OCI-LY3 (cell line): ENCODE results near the gene SLC27A1.

ENCODE experiments used
- H2AFZ ChIP-seq: fragments of 200-600, 300-600 bp; shearing (Covaris generic); 2 replicates; pipeline ENCODE4 v1.6.0; 2014; ENCODE audit warnings: antibody characterized with exemption, low read depth, low read length
- H3K27ac ChIP-seq: fragments of 200-600, 300-600 bp; sonication (generic); 2 replicates; pipeline ENCODE4 v1.5.1; 2014; ENCODE audit warnings: mild to moderate bottlenecking, low read length, moderate library complexity, mixed read lengths
- H3K27me3 ChIP-seq: fragments of 200-600, 300-600 bp; sonication (generic); 2 replicates; pipeline ENCODE4 v1.6.1; 2014; ENCODE audit warnings: low read depth, low read length, mixed read lengths
- H3K36me3 ChIP-seq: fragments of 200-600, 300-600 bp; sonication (generic); replicated peaks from 2 replicates; pipeline ENCODE3; 2014; ENCODE audit warnings: low read depth, low read length, mixed read lengths
- H3K4me1 ChIP-seq: fragments of 300-600, 200-600 bp; sonication (generic); 2 replicates; pipeline ENCODE4 v1.6.1; 2014; ENCODE audit warnings: low read length, mixed read lengths
- H3K4me2 ChIP-seq: fragments of 200-600, 300-600 bp; sonication (generic); 2 replicates; pipeline ENCODE4 v1.6.1; 2014; ENCODE audit warnings: low read length, mixed read lengths
- H3K4me3 ChIP-seq: fragments of 300-600, 200-600 bp; sonication (generic); 2 replicates; pipeline ENCODE4 v1.5.1; 2014; ENCODE audit warnings: antibody characterized with exemption, mild to moderate bottlenecking, low read length, moderate library complexity
- H3K79me2 ChIP-seq: fragments of 300-600, 200-600 bp; shearing (Covaris generic); 2 replicates; pipeline ENCODE4 v1.6.1; 2014; ENCODE audit warnings: mild to moderate bottlenecking, low read length, mixed read lengths
- H3K9ac ChIP-seq: fragments of 300-600, 200-600 bp; shearing (Covaris generic); 2 replicates; pipeline ENCODE4 v1.6.0; 2014; ENCODE audit warnings: mild to moderate bottlenecking, low read length, moderate library complexity
- H3K9me3 ChIP-seq: fragments of 200-600, 300-600 bp; shearing (Covaris generic); 2 replicates; pipeline ENCODE4 v1.6.1; 2014; ENCODE audit warnings: low read length, mixed read lengths; ENCODE audit not compliant: insufficient read depth
- H4K20me1 ChIP-seq: fragments of 200-600, 300-600 bp; sonication (generic); 2 replicates; pipeline ENCODE4 v1.6.1; 2016; ENCODE audit warnings: low read length, mixed read lengths; ENCODE audit not compliant: insufficient read depth
- CTCF ChIP-seq: fragments of 200-600, 300-600 bp; sonication (generic); IDR thresholded peaks from 2 replicates; pipeline ENCODE4 v1.5.1; 2014; ENCODE audit warnings: antibody characterized with exemption, low read length, low read depth
- EZH2phosphoT487 ChIP-seq: fragments of 200-600 bp; shearing (Covaris generic); IDR thresholded peaks from 2 replicates; pipeline ENCODE4 v1.6.1; 2018; ENCODE audit warnings: antibody characterized with exemption, mixed run types, low read depth

Gene SLC27A1

GRCh38 chr19:17540174-17540573, 69.8 kb downstream of the SLC27A1 start:
- no peak overlapping the region for H3K4me2 ChIP-seq
- TF ChIP-seq EZH2phosphoT487 (no peak), CTCF (no peak)
- no peak overlapping the region for H3K4me3 ChIP-seq
- peaks cover 78% of the 10 kb centered on the region for H4K20me1 ChIP-seq
- no peaks in the 10 kb centered on the region for H3K4me1 ChIP-seq
- no peaks in the 10 kb centered on the region for H3K27me3 ChIP-seq
- H3K36me3 ChIP-seq = peaks cover 82% of the 10 kb centered on the region
- no peak overlapping the region for H3K27ac ChIP-seq
- no peak overlapping the region for H2AFZ ChIP-seq
- no peaks in the 10 kb centered on the region for H3K9me3 ChIP-seq
- no peak overlapping the region for H3K9ac ChIP-seq
- H3K79me2 ChIP-seq = peaks cover 74% of the 10 kb centered on the region

- TF ChIP-seq EZH2phosphoT487 (no peak), CTCF (no peak)
- H3K4me1 ChIP-seq = no peaks in the 10 kb centered on the region
- no peak overlapping the region for H3K27ac ChIP-seq
These were observed 70.9 kb downstream of the SLC27A1 start for GRCh38 chr19:17541184-17541759.

GRCh38 chr19:17542042-17542441, 71.7 kb downstream of the SLC27A1 start:
- H3K4me1 ChIP-seq = no peaks in the 10 kb centered on the region
- H3K9me3 ChIP-seq = no peaks in the 10 kb centered on the region
- H3K27me3 ChIP-seq = no peaks in the 10 kb centered on the region

More at GRCh38 chr19:17541184-17541759, 70.9 kb downstream of the SLC27A1 start:
- peaks cover 72% of the 10 kb centered on the region for H3K79me2 ChIP-seq
- no peak overlapping the region for H3K4me3 ChIP-seq
- H3K36me3 ChIP-seq = peaks cover 77% of the 10 kb centered on the region
- H3K9me3 ChIP-seq = no peaks in the 10 kb centered on the region
- no peaks in the 10 kb centered on the region for H3K27me3 ChIP-seq
- H2AFZ ChIP-seq = no peak overlapping the region
- peaks cover 75% of the 10 kb centered on the region for H4K20me1 ChIP-seq
- no peak overlapping the region for H3K9ac ChIP-seq
- H3K4me2 ChIP-seq = no peak overlapping the region

More at GRCh38 chr19:17542042-17542441, 71.7 kb downstream of the SLC27A1 start:
- Histone ChIP-seq H3K4me2 (no peak overlapping the region), H3K4me3 (no peak overlapping the region), H3K9ac (no peak overlapping the region), H3K27ac (no peak overlapping the region), H2AFZ (no peak overlapping the region), H4K20me1 (peaks cover 73% of the 10 kb centered on the region), H3K79me2 (peaks cover 69% of the 10 kb centered on the region), H3K36me3 (peaks cover 75% of the 10 kb centered on the region)
- TF ChIP-seq EZH2phosphoT487 (no peak), CTCF (no peak)
